Adrenal gland (tissue), 12 donors: ENCODE data around the gene RIPOR3. TPM values are rescaled to one million over a fixed set of nuclear protein-coding genes. Genes with fewer than 3 reads are reported as not detected.

Source experiments
- DNase-seq, 7 donors: peaks; one replicate each; pipeline ENCODE4 v3.0.0-alpha.2; 2019 to 2020
- H3K27ac ChIP-seq, 5 donors: fragments of 200-600 bp; sonication (generic) in 4 of 5; 1 replicate in 3 of 5; 2 replicates in 2 of 5; pipeline versions ENCODE4 v1.5.1 to v1.8.0; 2016 to 2020; ENCODE audit warnings: mild to moderate bottlenecking in 1 of 5
- H3K27me3 ChIP-seq: fragments of 200-600 bp; 2 replicates; pipeline ENCODE4 v1.8.0; 2021
- H3K36me3 ChIP-seq, 2 donors: fragments of 200-600 bp; replicated peaks in 1 of 2; 1 replicate in 1 of 2; 2 replicates in 1 of 2; pipeline versions ENCODE4 v1.5.1 to v1.8.0; 2018 to 2022
- H3K4me1 ChIP-seq, 2 donors: fragments of 200-600 bp; replicated peaks in 1 of 2; 1 replicate in 1 of 2; 2 replicates in 1 of 2; pipeline versions ENCODE4 v1.5.1 to v1.8.0; 2018 to 2021
- H3K4me3 ChIP-seq, 4 donors: fragments of 200-600 bp; sonication (generic) in 3 of 4; one replicate each; pipeline ENCODE4 v1.5.1; 2016 to 2018
- H3K9me3 ChIP-seq, 3 donors: fragments of 200-600 bp; sonication (generic) in 1 of 3; replicated peaks in 1 of 3; 1 replicate in 2 of 3; 2 replicates in 1 of 3; pipeline versions ENCODE4 v1.5.1 to v1.8.0; 2016 to 2021
- POLR2A ChIP-seq, 2 donors: fragments of 450-650 bp; IDR thresholded peaks; one replicate each; pipeline ENCODE4 v1.6.1; 2017; ENCODE audit warnings: antibody characterized with exemption in 2 of 2, mild to moderate bottlenecking in 2 of 2, moderate library complexity in 1 of 2
- WGBS, 4 donors: extraction: QIAGEN DNeasy Blood & Tissue Kit in 2 of 4; methylation state at CpG; one replicate each; pipeline versions ENCODE4 v1.1.5 to v1.1.7; 2013 to 2017; 5-methylcytosine and 5-hydroxymethylcytosine counted together
- intact Hi-C, 2 donors: fragments of 100-400 bp; cut with DNase I; formaldehyde crosslinking; loops; one replicate each; pipeline versions ENCODE4 v1.14.1 to v1.15.0; 2022 to 2023
- polyA plus RNA-seq, 3 donors: library from polyadenylated mRNA; stranded (reverse); fragments of 200-250 nt in 2 of 3; fragments of 350-450 nt in 1 of 3; fragmentation: Illumina TruSeq in 1 of 3; extraction: RNeasy Lipid Tissue Mini Kit (QIAGEN cat#74804) in 1 of 3; gene quantifications; one replicate each; pipeline ENCODE4 v1.2.3, GENCODE V29; 2013 to 2014
- total RNA-seq, 9 donors: library from RNA; depleted of rRNA in 4 of 9; stranded (reverse); fragments of >200 nt in 4 of 9; fragments of 120-200 nt in 1 of 9; fragmentation: NEBNext Ultra II Directional in 1 of 9; extraction: Animal tissue kit (Norgen Biotek cat#: 25700) in 1 of 9; gene quantifications; one replicate each; pipeline versions ENCODE4 v1.1.0 to v1.2.4, GENCODE V29; 2013 to 2023
- TF ChIP-seq, protein P1 (sequence below), 6 experiments: fragments of 450-650 bp in 4 of 6; fragments of 200-600 bp in 2 of 6; sonication (generic) in 1 of 6; IDR thresholded peaks; 1 replicate in 5 of 6; 2 replicates in 1 of 6; pipeline versions ENCODE4 v1.5.1 to v1.8.0; 2016 to 2021; ENCODE audit warnings: antibody characterized with exemption in 6 of 6, mild to moderate bottlenecking in 2 of 6, moderate library complexity in 1 of 6
- donor health status: healthy with polysubstance abuse.
- donor health status: Bipolar disorder and iron deficiency.
- donor health status: DM: yes; HTN: yes; CAD: no.
- donor health status: DM: no; HTN: no; CAD: no.
- donor health status: DM: no; HTN: no; CAD: no.
- donor health status: DM: yes; HTN: yes; CAD: no.

RIPOR3 gene
- total and polyA plus RNA-seq, 12 donors: 3.4 to 135 (median 23.7) TPM

DNA sequence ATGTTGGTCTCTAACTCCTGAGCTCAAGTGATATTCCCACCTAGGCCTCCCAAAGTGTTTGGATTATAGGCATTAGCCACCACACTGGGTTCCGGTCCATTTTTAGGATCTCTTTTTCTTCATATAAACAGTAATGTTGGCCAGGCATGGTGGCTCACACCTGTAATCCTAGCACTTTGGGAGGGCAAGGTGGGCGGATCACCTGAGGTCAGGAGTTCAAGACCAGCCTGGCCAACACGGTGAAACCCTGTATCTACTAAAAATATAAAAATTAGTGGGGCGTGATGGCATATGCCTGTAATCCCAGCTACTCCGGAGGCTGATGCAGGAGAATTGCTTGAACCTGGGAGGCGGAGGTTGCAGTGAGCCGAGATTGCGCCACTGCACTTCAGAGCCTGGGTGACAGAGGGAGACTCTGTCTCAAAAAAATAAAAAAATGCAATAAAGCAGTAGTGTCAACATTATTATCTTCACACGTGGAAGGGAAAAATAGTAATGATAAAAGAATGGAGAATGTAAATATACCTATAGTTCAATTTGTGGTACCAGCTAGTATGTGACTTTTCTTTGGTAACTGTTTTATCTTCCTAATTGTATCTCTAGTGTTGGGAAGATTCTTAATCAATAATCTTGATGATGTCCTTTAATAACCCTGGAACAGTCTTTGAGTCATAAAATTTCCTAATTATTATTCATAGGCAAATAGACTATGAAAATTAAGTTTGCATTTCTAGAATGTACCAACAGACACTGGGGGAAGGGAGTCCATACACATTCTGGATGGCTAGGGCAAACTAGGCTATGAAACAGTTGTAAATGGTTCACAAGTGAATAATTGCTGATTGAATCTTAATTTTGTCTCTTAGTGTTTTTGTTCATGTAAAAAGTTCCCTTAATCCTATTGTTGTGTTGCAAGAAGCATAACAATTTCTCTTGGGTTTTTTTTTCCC lies 43.7 kb upstream of the RIPOR3 start:
- DNase-seq: peak in 1 of 7 donors; percentile 5
- H3K27me3 ChIP-seq: no peaks in the 10 kb centered on the region
- TF ChIP-seq POLR2A (IDR thresholded peaks at IDR 0.05): no peak
- TF ChIP-seq, protein P1, sequence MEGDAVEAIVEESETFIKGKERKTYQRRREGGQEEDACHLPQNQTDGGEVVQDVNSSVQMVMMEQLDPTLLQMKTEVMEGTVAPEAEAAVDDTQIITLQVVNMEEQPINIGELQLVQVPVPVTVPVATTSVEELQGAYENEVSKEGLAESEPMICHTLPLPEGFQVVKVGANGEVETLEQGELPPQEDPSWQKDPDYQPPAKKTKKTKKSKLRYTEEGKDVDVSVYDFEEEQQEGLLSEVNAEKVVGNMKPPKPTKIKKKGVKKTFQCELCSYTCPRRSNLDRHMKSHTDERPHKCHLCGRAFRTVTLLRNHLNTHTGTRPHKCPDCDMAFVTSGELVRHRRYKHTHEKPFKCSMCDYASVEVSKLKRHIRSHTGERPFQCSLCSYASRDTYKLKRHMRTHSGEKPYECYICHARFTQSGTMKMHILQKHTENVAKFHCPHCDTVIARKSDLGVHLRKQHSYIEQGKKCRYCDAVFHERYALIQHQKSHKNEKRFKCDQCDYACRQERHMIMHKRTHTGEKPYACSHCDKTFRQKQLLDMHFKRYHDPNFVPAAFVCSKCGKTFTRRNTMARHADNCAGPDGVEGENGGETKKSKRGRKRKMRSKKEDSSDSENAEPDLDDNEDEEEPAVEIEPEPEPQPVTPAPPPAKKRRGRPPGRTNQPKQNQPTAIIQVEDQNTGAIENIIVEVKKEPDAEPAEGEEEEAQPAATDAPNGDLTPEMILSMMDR (IDR thresholded peaks at IDR 0.05): no peak
- H3K27ac ChIP-seq: no peak overlapping the region
- intact Hi-C loops: no loop called here
- no peaks in the 10 kb centered on the region for H3K9me3 ChIP-seq
- no peak overlapping the region for H3K4me3 ChIP-seq
- 91 to 95% (median 94%) methylated on average over 9 of the region's 9 CpGs for WGBS, 4 donors
- H3K36me3 ChIP-seq: no peaks in the 10 kb centered on the region
- H3K4me1 ChIP-seq: peaks cover 8 to 22% of the 10 kb centered on the region in 2 donors

DNA sequence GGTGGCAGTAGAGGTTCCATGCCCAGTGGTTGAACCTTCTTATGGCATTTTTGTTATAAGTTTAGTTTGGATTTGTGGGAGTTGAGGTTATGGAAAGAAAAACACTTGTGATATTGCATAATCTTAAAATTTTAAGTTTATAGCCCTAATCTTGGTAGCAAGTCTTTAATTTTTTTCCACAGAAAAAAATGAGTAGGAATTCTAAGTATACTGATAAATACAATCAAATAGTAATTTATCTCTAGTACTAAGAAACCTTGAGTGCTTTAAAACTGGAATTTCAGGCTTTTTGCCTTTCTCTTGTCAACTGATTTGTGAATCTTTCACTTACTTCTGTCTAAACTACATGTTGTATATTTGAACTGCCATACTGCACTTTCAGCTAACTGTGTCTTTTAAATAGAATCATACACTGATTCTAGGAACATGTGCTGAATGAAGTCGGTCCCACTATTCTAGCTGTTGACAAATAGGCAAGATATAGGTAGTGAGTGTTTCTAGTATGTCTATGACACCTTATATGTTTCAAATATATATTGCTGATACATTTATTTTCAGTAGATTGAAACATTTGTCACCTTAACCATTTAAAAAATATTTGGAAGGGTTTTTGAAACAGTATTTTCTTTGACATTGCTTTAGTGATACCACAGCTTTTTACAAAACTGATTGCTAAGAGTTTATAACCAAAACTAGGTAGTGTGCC lies 42.5 kb upstream of the RIPOR3 start:
- no peak for TF ChIP-seq POLR2A (IDR thresholded peaks at IDR 0.05)
- TF ChIP-seq, protein P1 (IDR thresholded peaks at IDR 0.05): no peak
- intact Hi-C loops: no loop called here
- DNase-seq: no peak
- Histone ChIP-seq H3K4me1 (peaks cover 8 to 22% of the 10 kb centered on the region in 2 donors), H3K36me3 (no peaks in the 10 kb centered on the region), H3K4me3 (no peak overlapping the region), H3K27ac (no peak overlapping the region), H3K27me3 (no peaks in the 10 kb centered on the region), H3K9me3 (no peaks in the 10 kb centered on the region)
- WGBS, 4 donors: 69 to 86% (median 81%) methylated on average over 1 of the region's 1 CpG

DNA sequence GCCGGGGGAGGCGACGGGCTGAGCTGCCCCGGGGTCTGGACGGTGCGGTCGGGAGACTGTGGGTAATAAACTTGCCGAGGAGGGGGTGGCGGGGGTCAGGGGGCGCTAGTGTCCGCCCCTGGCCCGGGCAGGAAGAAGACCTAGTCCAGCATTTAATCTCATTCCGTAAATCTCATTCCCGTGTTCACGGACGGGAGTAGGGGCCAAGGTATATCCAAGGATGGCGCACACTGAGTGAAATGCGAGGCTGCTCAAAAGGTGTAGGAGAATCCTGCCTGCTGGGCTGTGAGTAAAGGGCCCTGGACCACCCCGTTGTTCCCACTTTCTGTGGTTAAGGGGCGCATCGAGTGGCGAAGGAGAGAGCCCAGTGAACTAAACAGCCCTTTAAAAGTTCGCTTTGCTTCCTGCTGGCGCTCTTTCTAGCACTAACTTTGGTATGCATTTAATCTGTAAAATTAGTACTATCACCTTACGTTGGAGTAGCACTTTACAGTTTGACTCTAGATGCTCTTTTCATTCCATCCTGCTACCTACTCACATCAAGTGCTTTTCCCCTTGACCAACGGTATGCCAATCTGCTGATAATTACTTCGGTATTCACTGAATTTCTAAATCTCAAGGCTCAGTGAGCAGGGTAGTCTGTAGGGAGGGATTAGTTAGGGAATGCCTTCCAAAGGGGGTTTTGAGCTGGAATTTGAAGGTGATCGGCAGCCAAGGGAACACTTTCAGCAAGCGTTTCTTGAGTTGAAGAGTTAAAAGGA lies 40.8 kb upstream of the RIPOR3 start:
- DNase-seq: peak in 4 of 7 donors; percentile 5 to 57 (median 26)
- Histone ChIP-seq H3K4me1 (peaks cover 8 to 22% of the 10 kb centered on the region in 2 donors), H3K27me3 (no peaks in the 10 kb centered on the region), H3K27ac (peak overlapping the region in 4 of 5 donors; percentile 41 to 79 (median 70)), H3K4me3 (peak overlapping the region in 3 of 4 donors; percentile 58 to 90 (median 81)), H3K9me3 (no peaks in the 10 kb centered on the region), H3K36me3 (no peaks in the 10 kb centered on the region)
- intact Hi-C loops: no loop called here
- TF ChIP-seq, protein P1 (IDR thresholded peaks at IDR 0.05): no peak
- no peak for TF ChIP-seq POLR2A (IDR thresholded peaks at IDR 0.05)
- WGBS, 4 donors: 11 to 24% (median 15%) methylated on average over 17 to 29 of the region's 29 CpGs
